Hematopoietic multipotent progenitor cell treated with erythropoietin and hydrocortisone succinate and interleukin-3 and kit ligand, for 15 days (in vitro differentiated cells): ENCODE results near the gene TNC.
"Not testable (repeated sequence)": the region's sequence is repeated elsewhere in the genome, so short reads cannot be mapped to it uniquely, and the experiment has no call there.

Experiments used
- DNase-seq: peaks from one replicate; pipeline ENCODE4 v3.0.0-alpha.2; 2015; ENCODE audit warnings: low spot score

The TNC gene

DNA sequence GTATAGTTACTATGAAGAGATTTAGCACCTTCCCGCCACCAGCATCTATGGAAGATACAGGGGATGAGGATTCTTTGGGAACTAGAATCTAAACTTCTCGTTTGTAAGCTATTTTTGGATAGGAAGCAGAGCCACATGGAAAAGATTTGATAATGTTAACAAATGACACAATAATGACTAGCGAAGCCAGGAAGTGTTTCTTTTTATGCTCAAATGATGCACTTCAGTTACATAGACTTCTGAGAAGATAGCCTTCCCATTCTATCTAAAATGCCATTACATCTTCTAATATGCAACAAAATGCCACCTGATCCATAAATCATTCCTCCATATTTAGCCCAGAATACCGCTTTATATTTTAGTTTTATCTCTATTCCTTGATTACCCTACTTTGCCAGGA lies 17.0 kb upstream of the TNC start:
- DNase-seq = no peak

DNA sequence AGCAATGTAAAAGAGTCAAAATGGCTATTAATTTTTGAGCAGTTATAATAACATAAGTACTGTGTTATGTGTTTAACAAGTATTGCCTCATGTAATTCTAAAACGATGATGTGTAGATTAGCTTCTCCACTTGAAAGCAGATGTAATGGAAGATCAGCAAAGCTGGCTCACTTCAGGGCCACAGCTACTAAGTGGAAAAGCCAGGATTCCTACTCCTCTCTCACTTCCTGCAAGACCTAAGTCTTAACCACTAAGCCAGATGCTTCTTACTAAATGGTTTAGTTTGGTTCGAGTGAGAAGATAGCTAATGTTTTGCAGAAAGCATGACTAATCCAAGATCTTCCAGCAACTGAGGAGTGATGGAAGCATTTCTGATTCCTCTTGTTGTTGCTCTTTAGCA lies 15.7 kb upstream of the TNC start:
- DNase-seq = no peak

DNA sequence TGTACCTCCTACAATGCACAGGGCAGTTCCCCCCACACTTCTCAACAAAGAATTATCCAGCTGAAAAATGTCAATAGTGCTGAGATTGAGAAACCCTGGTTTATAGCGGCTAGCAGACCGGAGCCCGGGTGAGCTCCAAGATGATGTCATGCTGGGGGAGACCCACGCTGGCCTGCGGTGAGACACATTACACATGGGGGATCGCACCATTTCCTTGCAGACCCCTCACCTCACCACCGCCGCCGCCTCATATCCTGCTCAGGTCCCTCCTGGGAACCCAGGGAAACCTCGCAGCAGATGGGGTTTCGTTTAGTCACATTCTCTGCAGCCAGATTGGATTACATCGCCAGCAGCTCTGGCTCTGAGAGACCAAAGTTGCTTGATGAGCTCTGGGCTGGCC lies 14.7 kb upstream of the TNC start:
- DNase-seq = no peak

DNA sequence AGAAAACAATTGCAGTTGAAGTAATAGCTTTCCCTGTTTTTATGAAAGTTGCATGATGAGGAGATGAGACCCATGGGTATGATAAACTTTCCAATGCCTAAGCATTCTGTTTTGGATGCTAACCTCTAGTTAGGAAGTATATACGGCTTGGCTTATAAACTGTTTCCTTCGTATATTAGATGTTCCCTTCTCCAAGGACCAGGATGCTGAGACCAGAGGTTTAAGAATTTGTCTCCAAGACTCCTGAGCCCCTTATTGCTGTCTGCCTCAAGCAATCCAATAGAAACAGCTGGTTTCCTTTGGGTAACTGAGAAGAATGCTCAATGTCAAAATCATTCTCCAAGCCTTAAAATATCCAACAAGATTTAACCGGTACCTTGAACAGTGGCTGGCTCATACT lies 12.2 kb upstream of the TNC start:
- no peak for DNase-seq

DNA sequence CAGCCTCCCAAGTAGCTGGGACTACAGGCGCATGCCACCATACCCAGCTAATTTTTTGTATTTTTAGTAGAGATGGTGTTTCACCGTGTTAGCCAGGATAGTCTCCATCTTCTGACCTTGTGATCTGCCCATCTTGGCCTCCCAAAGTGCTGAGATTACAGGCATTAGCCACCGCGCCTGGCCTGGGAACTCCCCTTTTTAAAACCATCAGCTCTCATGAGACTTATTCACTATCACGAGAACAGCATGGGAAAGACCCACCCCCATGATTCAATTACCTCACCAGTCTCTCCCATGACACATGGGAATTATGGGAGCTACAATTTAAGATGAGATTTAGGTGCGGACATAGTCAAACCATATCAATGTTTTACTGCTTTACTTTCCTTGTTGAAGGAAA lies 10.8 kb upstream of the TNC start:
- not testable (repeated sequence) for DNase-seq

DNA sequence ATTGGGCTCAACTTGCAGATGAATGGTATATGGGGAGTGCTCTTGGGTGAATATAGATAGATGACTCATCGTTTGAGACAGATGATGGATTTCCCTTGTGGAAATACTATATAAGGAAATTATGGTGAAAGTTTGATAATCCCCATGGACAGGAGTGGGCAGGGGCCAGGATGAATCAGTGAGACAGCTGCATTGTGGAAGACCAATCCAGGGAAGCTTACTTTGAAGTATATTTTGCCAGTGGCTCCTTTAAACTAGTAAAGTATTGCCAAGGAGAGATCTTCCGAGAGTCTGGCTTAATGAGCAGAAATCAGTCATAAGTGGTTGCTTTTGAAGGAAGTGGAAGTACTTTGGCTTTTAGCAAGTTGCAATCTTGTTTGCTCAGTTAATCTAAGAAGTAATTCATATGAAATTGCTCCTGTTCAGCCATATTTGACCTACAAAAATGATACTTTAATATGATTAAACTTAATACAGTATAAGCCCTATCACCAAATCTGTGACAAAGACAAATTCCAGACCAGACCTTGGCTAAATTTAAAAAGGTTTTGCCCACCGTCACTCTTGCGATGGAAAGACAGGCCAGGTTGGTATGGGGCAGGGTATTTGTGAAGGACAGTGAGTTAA lies 9.3 kb upstream of the TNC start:
- DNase-seq = no peak

DNA sequence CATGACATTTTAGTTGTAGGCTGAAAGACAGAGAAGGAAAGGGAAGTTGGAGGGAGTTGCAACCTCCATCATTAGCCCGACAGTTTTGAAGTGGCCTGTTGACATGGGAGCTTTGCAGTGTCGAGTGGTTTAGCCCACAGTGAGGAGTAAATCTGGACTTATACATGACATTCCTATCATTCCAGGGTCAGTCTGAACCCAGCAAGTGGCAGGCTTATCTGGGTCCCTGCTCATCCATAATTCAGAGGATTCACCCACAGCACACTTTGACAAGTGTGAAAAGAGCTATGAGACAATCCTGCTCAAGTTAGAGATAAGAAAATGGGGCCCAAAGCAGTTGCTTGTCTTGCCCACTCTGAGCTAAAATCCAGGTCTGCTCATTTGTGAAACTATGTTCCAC lies 8.4 kb upstream of the TNC start:
- no peak for DNase-seq

DNA sequence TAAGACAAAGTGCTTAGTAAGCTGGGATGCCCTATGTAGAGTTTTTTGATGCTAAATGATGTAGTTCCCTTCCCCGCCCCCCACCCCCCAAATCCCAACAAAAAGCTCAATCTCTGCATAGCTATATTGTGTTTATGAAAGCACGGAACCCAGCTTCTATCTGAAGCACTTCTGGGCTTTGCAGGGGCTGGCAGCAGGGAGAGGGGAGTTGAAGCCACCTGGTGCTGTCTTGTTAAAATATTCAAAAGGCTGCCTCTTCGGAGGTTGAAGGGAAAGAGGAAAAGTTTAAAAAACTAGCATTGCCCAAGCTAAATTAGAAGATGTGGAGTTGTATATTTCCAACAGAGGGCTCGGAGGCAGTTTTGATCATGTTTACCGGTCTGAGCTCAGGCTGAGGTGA lies 5.0 kb upstream of the TNC start:
- no peak for DNase-seq

DNA sequence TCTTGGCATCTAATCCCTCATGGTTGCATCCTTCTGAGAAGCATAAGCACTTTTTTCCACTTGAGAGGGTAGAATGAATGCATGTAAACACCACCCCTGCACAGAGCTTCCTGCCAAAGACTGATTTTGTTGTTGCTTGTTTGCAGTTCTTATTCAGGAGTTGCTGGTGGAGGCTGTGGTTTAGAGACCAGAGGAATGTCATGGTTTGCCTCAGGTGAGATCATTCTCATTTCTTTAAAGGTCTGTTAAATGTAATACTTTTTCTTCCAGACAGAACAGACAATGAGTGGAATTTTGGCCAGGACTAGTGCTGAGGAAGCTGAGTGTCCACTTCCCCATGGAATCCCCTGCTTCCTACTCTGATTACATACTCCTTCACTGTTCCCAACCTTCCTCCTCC lies 3.2 kb upstream of the TNC start:
- no peak for DNase-seq

DNA sequence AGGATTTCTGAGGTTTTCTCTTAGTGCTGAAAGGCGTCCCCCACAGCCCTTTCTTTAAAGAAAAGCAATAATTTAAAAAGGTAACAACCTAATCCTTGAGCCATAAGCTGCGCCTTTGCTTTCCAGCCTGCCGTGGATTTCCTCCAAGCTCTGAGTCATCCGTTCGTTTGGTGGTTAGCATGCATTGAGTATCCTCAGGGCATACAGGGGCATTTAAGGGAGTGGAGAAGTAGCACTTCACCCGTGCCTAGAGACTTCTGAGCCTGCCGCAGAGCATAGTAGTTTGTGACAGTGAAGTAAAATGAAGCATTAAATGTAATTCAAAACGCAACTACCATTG lies 892 bp upstream of the TNC start:
- DNase-seq = no peak

DNA sequence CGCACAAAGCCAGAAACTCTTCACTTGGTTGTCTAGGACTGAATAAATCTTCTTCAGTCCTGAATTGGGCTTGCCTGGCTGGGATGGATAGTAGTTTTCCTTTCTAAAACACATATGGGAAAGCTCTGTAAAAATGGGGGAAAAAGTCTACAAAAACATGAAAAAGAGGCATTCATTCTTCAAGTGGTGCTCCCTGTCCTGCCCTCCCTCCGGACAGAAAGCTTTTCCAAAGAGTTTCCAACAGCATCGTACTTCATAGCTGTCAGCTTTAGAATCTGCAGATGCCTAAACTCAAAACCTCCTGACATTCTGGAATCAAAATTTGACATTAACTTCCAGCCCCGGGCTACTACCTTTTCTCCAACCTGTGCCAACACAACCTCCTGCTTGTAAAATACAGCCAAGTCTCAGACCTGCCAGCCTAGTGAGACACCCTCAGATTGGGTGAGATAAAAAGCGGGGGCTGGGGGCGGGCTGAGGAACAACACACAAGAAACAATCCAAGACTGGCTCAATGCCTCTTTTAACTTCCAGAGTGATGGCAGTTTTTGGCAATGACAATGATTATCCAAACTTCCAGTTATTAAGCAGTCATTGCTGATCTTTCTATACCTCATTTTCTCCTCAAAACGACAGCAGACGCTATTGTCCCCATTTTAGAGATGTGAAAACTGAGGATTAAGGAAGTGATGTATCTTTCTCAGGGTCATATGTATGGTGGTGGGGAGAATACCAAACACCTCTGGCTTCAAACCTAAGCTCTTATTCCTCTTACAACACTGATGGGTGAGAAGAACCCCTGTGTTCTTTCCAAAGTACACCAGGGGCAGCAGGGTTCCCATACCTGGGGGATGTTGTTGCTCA lies 1.3 kb downstream of the TNC start:
- no peak for DNase-seq

DNA sequence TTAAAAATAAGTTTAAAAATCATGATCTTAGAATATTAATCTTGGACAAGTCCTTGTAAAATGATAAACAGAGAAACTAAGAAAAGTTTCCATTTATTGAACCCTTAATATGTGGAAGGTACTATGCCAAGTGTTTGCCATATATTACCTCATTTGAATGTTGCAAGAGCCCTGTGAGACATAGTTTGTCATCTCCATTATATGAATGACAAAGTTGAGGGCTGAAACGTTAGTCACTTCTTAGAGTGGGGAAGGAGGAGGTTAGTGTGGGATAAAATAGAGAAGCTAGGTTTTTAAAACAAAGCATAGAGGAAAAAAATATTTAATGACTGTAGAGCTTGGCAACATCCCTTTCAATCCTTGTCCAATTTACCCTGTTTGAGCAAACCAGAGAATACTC lies 2.0 kb downstream of the TNC start:
- DNase-seq = no peak

DNA sequence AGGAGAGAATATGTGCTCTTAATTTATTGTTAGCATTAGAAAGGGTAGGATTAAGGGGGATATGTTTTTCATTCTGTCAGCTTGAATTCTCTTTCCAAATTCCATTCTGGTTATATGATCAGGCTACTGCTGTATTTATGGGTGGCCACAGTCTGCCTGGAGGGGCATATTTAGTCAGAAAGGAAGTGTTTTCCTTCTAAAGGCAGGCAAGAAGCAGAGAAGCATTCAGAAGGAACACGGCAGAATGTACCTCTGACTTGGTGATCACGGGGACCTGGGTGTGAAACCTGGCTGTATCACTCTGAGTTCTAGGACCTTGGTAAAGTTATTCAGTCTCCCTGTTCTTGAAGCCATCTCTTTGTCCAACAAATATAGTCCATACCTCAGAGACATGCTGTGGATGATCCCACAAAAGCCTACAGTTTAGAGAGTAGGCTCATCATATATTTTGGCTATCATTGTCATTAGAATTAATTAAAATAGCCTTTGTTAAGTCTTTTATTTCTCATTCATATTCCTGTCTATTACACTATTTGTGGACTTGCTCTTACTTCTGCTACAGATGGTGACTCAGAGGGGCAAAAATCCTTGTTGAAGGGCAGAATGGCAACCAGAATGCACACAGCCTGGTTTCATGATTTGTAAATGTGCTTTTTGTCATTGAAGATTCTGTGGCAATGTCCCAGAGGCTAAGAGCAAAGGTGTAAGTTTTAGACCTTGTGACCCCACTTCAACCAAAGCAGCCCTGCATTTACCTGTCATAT lies 2.7 kb downstream of the TNC start:
- no peak for DNase-seq

DNA sequence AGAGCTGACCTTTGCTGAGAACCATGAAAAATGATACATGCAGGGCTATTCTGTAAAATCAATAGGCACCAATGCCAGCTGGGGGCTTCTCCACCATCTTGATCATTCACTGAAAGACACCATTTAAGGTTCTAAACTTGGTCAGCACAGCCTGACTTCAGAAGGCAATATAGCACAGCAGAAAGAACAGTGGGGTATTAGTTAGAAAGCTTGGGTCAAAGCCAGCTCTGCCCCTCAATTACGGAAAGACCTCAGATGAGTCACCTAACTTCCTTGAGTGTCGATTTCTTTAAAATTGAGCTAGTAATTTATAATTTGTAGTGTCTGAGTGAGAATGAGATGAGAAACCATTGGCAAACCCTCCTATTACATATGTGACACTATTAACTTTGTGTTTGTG lies 3.4 kb downstream of the TNC start:
- no peak for DNase-seq

DNA sequence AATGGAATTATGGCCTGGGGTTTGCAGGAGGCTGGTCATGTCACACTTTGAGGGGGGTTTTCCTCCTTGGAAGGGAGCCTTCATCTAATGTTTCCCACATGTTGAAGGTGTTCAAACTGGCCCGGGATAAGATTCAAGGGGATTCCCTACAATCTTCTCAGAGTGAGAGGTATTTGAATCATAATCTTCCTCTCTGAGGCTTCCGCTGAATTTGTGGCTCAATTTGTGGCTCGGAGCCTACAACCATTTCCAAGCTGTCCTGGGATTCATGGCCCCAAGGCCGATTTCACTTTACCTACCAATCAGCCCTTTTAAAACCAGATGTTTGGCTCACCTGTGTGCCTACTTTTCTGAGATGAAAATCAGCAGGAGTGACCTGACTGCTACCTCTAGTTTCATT lies 3.9 kb downstream of the TNC start:
- DNase-seq = no peak

DNA sequence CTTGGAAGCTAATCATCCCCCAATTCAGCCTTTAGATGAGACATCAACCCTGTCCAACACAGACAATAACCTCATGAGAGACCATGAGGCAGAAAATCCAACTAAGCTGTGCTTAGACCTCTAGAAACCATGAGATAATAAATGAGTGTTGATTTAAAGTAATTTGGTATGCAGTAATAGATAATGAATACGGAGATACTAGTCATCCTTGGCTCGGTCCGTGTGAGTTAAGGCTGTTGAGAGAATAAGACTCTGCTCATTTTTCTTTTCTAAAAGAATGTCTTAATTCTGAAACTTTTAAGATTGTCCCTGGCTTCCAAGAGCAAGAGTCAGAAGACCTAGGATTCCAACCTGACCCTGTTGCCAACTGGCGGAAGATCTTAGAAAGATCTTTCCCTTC lies 6.1 kb downstream of the TNC start:
- no peak for DNase-seq

DNA sequence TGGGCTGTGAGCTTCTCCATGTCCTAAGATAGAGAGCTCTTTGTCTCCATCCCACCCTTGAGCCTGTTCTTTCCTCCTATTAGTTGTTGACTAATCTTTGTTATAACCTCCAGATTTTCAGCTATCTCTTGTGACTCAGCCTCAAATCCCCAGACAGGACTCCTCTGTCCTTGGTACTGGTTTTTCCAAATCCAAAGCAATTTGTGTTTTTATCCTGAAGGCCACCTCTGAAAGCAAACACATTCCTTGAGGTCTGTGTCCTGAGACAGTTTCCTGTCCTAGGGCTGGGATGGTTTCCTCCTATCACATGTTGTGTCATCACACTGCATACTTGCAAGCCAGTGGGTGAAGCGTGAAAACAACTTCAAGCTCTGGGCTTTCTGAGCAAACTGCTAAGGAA lies 8.5 kb downstream of the TNC start:
- DNase-seq = no peak

DNA sequence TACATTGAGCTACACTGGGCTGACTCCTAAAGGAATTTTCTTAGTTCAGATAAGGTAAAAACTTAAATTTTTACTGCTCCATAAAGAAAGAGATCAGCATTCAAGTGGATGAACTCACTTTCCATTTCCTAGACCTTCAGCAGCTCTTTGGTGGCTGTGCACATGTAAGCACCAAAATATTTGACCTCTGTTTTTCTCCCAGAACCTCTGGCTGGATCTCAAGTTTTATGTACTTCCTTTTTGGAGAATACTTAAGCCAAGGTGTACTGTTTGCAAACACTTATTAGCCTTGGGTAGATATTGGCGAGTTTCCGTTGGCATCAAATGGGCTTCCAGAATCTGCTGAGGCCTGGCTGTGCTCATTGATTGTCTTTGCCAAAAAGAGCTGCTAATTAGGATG lies 10.3 kb downstream of the TNC start:
- no peak for DNase-seq

DNA sequence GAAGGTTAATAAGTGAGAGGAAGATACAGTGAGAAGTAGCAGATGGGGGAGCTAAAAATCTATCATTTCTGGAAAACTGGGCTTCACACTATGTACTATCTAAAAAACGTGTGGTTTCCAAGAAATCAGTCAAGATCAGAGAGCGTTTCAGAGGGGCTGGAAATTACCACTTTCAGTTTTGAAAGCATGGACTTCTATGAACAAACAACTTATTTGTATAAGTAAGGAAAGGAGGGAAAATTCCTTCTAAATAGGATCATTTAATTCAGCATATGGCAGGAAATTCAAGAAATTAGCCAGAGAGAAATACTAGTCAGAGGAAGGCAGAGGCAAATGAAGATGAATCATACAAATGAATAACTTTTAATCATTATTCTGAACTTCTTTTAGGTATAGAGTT lies 11.3 kb downstream of the TNC start:
- no peak for DNase-seq

DNA sequence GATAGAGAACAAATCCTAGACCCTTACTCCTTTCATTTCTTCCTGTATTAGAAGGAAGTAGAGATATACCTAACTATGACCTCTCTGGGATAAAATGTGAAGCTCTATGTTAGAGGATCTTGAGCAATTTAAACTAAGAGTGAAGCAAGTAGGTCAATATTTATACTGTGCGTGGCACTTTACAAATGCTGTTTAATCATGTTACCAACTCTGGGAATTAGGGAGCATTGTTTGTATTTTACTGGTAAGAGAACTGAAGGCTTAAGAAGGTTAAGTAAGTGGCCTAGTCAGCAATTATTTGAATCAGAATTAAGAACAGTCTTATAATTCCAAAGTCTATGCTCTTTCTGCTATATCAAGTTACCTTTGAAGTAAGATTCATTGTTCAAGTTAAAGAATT lies 12.0 kb downstream of the TNC start:
- no peak for DNase-seq

DNA sequence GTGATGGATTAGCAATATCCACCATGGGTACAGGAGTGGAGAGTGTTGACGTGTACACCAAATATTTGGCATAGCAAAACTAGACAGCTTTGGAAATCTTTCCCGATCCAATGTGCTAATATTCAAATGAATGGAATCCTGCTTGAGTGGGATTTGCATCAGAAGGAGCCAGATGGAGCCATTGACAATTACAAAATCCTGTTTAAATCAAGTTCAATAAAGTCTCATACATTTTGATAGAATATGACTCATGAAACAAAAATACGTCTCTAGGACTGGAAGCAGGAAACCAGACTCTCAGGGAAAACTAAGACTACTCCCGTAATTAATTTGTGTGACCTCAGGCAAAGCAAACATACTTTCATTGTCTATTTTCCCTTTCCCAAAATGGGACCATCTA lies 13.0 kb downstream of the TNC start:
- no peak for DNase-seq

DNA sequence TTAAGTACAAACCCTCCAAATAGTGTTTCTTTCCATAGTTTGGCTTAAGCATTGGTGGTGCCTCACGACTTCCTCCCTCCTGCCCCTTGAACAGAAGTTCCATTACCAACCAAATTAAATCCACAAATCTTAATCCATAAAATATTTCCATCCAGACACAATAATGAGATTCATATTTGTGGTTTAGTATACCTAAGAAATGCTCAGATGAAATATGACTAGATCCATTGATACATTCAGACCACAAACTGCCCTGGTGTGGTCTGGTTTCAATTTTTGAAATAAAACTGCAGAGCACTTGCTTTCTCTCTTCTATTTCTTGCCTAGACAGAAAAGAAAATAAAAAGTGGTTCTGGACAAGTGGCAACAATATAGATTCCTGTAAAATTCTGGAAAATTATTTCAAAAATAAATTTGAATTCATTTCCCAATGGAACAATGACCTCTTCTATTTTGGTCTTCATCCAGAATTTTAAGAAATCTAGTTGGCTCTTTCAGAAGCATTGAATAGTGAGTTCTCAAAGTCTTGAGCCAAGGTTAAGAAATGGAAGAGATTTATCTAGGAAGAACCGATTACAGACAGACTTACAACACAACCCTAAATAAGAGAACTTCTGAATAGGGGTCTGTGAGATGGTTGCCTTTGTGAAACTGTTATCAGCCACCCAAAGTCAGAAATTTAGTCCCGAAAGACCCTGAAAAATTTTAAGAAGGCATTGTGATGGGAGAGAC lies 14.0 kb downstream of the TNC start:
- no peak for DNase-seq

DNA sequence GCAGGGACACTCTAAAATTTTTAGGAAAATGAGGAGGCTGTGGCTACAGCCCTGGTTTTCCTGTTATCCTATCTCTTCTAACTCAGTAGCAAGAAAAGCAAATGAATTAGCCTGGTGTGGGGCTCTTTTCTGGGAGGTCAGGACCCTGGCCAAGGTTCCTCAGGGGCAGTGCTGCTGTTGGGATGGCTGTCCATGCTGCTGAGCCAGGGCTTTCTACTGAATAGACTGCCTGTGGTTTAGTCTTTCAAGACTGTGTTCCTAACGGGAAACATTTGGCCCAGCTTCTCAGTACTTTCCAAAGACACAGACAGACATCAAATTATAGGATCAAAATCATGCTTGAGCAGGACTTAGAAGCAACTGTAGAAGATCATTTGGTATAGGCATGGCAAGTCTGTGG lies 18.1 kb downstream of the TNC start:
- DNase-seq = no peak
